ENCODE data around the gene ITGB5.
"Not testable (repeated sequence)": the region's sequence is repeated elsewhere in the genome, so short reads cannot be mapped to it uniquely, and the experiment has no call there.

Gene ITGB5

DNA sequence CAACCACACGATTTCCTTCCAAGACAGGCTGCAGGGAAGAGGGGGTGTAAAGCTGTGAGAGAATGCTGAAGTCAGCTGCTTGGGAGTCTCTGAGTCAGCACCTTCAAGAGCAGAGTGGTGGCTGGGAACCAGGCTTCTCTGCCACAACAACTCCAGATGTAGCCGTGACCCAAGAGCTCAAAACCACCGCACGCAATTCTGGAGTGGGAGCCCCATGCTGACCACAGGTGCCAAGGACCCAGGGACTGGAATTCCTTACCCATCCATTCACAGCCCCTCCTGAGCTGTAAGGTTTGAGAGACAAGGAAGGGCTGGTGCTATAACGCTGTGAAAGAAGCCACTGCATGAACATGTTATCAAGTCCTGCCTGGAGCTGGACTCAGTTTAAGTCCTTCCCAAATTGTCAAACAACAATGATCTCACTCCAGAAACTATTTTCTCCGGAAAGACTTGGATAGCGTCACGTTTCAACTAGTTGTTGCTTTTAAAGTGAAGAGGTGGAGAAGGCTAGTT, 95.5 kb downstream of the ITGB5 start:
- in situ Hi-C loops (cut with MboI; ENCODE audit: low sequenced_read_pairs), result no loop called here

- in situ Hi-C loops (cut with MboI; ENCODE audit: low sequenced_read_pairs), result no loop called here
These were observed 96.0 kb downstream of the ITGB5 start for GRCh38 chr3:124791142-124791541.

- in situ Hi-C loops (cut with MboI; ENCODE audit: low sequenced_read_pairs), result not testable (repeated sequence)
These were observed 98.1 kb downstream of the ITGB5 start for GRCh38 chr3:124789103-124789502.

DNA sequence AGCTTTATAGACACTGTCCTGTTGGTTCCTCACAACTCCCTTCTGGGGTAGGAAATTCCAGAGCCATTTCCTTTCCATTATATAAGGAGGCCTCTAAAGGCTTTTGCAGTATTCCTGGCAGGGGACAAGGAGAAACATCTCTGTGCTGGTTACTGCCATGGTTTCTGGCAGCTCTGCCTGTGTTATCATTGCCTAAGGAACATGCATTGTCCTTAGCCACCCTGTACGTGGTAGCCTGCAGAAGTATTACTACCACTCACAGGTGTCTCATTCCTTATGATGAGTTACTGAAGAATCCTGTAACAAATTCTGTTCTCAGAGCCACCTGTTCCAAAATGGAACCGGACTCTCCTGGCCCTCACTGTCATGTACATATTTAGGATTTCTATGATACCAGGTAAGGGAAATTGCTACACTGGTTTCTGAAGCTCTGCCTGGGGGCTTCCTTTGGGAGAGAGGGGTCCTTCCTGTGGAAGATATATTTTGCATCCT, 98.9 kb downstream of the ITGB5 start:
- in situ Hi-C loops (cut with MboI; ENCODE audit: low sequenced_read_pairs), result no loop called here

DNA sequence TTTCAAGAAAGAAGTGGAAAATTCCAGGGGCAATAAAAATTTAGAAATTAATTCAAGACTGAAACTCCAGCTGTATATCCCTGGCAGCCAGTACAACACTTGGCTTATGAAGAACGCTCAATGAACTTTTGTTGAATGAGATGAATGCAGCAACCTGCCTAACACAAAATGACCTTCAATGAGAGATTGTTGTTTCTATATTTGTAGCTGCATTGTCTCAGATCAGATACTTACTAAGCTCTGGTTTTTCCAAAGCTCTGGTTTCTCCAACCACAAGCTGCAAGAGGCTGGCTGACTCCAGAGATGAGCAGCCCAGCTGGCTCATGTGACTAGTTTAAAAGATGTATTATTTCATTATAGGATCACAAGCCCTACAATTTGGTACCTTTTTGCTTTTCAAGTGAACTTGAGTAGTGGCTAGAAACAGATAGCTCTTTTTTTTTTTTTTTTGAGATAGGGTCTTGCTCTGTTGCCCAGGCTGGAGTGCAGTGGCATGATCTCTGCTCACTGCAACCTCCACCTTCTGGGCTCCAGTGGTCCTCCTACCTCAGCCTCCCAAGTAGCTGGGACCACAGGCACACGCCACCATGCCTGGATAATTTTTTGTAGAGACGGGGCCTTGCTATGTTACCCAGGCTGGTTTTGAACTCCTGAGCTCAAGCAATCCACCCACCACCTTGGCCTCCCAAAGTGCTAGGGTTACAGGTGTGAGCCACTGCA, 99.5 kb downstream of the ITGB5 start:
- in situ Hi-C loops (cut with MboI; ENCODE audit: low sequenced_read_pairs), result no loop called here

DNA sequence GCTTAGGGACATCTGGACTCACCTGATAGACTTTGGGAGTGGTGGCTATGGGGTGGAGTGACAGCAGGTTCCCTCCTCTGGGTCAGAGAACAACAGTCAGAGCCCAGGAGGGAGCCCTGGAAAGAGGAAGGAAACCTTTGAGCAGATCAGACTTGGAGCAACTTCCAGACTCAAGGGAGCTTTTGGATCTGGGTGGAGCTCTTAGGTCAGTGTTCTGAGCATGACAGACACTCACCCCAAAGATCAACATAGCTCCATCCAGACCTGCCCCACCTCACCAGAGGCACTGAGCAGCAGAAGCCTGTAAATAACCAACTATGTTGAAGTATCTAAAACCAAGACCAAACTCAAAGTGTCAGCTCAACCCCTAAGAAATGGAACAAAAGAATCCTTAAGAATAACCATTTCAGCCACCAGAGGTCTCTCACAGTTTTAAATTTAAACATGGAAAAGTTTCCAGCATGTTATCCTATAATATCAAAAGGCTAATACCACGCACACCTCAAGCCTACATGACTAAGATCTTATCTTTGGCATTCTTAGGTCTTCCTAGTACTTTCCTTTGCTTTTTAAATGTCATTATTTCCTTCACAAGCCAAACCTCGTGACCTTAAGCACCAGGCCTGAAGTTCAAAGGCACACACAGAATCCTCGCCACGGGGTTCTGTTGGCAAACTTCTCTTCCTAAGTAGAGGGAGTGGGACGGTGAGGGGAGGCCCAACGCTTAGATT, 100.5 kb downstream of the ITGB5 start:
- in situ Hi-C loops (cut with MboI; ENCODE audit: low sequenced_read_pairs), result no loop called here

DNA sequence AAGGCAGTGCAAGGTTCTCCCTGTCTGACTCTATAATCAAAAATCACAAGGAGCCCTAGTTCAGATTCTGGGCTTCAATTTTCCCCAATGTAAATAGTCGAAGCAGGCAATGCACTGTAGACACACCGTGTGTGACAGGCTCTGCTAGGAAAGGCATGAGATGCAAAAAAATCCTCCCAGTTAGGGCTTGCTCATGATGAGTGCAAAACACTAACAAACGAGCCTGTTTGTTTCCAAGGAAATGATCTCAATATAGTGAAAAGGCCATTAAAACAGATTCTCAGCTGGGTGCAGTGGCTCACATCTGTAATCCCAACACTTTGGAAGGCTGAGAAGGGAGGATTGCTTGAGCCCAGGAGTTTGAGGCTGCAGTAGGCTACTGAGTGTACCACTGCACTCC, 101.2 kb downstream of the ITGB5 start:
- in situ Hi-C loops (cut with MboI; ENCODE audit: low sequenced_read_pairs), result no loop called here

GRCh38 chr3:124784686-124785382, 102.3 kb downstream of the ITGB5 start:
- in situ Hi-C loops (cut with MboI; ENCODE audit: low sequenced_read_pairs), result no loop called here

DNA sequence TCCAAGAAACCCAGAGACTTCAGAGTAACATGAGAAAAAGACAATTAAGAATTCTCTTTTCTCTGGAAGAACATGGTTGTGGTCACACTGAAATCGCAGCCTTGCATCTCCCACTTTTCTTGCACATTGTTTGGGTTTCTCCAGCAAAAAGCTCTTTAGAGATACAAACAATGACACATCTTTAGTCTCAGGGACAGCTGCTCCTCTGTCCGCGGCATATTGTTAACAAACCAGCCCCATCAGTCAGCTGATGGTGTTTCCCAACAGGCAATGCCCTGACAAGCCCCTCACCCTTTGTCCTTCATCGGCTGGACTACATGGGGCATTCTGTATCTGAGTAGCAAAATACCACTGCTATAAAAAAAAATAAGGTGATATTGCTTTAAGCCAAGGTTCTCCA, 103.5 kb downstream of the ITGB5 start:
- in situ Hi-C loops (cut with MboI; ENCODE audit: low sequenced_read_pairs), result no loop called here

- in situ Hi-C loops (cut with MboI; ENCODE audit: low sequenced_read_pairs), result not testable (repeated sequence)
These were observed 104.8 kb downstream of the ITGB5 start for GRCh38 chr3:124782377-124782712.

DNA sequence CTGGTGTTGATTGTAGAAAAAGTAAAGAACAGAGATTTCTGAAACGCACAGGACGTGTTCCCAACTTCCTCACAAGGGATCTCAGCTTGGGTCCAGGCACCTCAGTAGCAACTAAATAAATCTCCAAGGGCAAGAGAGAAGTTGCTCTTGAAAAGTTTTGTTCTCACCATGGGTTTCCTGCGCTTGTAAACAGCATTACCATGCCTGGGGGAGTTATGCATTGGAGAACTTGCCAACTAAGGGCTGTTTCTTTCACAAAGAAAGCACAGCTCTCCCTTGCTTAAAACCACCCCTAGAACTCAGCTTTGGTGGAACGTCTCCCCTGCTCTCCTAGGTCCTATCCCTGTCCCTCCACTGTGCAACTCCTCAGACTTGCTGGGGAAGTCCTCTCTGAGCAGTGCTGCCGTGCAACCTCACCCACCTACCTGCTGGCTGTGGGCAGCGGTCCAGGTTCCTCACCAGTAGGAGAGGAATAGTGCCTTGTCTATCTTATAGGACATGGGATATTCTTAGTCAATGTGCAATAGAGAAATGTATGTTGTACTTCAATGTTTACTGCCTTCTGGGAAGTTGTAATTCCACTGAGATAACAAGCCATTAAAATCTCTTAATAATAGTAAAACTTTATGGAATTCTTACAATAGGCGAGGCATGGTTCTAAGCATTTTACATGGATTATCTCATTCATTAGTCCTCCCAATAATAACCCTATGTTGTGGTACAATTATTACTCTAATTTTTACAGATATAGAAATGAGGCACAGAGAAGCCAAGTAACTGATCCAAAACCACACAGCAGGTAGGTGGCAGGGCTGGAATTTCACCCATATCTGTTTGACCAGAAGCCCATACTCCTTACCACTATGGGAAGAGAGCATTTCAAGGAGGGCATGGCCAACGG, 105.4 kb downstream of the ITGB5 start:
- in situ Hi-C loops (cut with MboI; ENCODE audit: low sequenced_read_pairs), result no loop called here

DNA sequence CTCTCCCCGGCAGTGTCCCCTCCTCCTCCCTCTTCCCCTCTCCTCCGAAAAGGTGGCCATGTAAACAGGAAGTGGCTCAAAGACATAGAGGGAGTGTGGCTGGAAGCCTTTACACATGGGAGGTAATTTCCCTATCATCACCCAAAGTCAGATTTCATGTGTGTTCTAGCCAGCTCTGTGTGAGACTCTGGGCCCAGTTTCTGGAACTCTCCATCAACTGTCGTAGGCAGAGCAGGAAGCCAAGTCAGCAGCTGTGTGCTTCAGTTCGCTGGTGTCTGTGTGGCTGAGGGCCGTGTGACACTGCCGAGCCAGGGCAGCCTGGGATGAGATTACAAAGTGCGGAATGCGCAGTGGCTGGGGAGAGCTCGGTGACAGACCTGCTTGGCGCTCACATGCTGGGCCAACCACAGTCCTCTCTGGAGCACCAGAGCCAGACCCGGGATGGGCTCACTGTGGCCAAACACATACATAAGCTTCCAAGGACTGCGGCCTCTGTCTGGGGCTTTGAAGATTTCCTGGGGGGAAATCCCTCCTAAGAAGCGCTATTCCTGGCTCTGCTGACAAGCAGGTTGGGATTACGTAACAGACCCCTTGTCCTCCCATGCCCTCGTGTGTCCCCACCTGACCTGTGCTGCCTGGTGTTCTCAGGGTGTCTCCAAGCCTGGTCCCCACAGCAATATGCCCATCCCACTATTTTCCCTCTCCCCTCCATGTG, 106.2 kb downstream of the ITGB5 start:
- in situ Hi-C loops (cut with MboI; ENCODE audit: low sequenced_read_pairs), result no loop called here

- in situ Hi-C loops (cut with MboI; ENCODE audit: low sequenced_read_pairs), result no loop called here
These were observed 106.8 kb downstream of the ITGB5 start for GRCh38 chr3:124780356-124780755.

GRCh38 chr3:124779751-124780191, 107.4 kb downstream of the ITGB5 start:
- in situ Hi-C loops (cut with MboI; ENCODE audit: low sequenced_read_pairs), result no loop called here

DNA sequence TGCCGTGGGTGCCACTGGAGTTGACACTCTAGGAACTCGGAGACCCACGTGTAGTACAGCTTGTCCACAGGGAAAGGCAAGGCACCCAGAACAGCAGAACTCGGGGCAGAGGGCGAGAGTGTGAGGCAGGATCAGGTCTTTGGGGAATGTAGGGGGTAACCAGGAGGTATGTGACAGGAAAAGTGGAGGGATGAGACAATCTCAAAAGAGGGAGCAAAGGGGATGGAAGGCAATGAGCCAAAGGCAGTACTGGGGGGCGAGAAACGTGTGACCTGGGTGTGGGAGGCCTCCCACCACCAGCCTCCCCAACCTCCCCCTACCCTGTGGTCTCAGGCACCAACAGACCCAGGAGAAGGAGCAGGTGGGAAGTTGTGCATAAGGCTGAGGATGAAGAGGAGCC, 108.0 kb downstream of the ITGB5 start:
- in situ Hi-C loops (cut with MboI; ENCODE audit: low sequenced_read_pairs), result no loop called here

DNA sequence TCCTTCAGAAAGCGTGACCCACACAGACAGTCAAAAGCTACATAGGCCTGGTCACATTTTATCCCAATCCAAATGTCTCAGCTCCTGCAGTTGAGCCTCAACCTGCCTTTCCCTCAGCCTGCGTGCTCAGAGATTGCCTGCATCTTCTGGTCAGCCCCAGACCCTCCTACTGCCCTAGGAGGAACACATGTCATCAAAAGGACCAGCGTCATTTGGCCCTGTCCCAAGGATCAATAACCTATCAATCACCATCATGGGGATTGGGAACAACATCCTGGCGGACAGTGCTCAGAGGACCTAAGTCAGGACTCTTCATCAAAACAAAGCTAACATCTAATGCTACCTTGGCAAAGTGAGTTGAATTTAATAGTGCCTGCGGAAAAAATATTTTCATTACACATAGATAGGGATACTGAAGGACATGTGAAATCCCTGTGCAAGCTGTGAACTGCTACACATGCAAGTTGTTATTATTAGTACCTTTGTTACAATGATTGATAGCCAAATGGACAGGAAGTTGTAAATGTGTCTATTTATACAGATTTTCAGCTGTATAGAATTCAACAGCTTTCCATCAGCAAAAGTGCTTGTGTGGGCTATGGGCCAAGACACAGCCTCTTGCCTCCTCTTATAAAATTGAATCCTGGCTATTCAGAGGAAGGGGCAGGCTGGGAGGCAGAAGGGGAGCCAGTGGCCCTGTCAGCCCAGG, 109.2 kb downstream of the ITGB5 start:
- in situ Hi-C loops (cut with MboI; ENCODE audit: low sequenced_read_pairs), result no loop called here

- in situ Hi-C loops (cut with MboI; ENCODE audit: low sequenced_read_pairs), result no loop called here
These were observed 110.3 kb downstream of the ITGB5 start for GRCh38 chr3:124776856-124777255.

GRCh38 chr3:124775877-124776276, 111.3 kb downstream of the ITGB5 start:
- in situ Hi-C loops (cut with MboI; ENCODE audit: low sequenced_read_pairs), result no loop called here

DNA sequence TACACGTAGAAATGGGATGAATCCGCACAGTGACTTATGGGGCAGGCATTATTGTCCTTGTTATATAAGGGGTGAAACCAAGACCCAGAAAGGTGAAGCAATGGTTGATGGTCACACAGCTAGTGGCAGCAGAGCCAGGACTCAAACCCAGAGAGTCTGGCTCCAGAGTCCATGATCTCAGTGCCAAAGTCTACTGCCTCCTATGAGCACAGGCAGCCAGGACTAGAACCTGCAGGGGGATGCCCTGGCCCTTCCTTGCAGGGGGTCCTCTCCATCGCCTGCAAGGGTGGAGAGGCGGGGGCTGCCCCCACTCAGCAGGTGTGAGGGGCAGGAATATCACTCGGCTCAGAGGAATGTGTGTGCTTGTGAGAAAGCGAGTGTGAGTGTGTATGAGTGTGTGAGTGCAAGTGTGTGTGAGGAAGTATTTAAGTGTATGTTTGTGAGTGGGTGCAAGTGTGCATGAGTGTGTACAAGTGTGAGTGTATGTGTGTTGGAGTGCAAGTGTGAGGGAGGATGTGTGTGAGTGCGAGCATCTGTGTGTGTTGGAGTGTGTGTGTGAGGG, 112.2 kb downstream of the ITGB5 start:
- in situ Hi-C loops (cut with MboI; ENCODE audit: low sequenced_read_pairs), result loop anchor here (25.0 kb wide), 1 partner anchor 662 kb away; no protein-coding TSS in a partner anchor
